CD4-positive, alpha-beta T cell treated with Interleukin-21 for 1 hour (primary cell): ENCODE measurements around the gene MEGF6.
A peak's percentile ranks its signal among the peaks of the same experiment; 100 is the strongest.

Experiments used
- DNase-seq: peaks from one replicate; pipeline ENCODE4 v3.0.0-alpha.2; 2020

The MEGF6 gene

GRCh38 chr1:3453891-3454810 lies 157.2 kb downstream of the MEGF6 start, which contains the start of gene ARHGEF16:
TSS of gene ARHGEF16 (plus strand) at chr1:3454665. CDS start at chr1:3463085, 8,420 bp downstream.
- DNase-seq, result peak; percentile 36

GRCh38 chr1:3453203-3453761 lies 158.0 kb downstream of the MEGF6 start:
- peak; percentile 75 for DNase-seq

- no peak for DNase-seq
These were observed 158.5 kb downstream of the MEGF6 start for GRCh38 chr1:3452866-3453175.

- no peak for DNase-seq
These were observed 159.1 kb downstream of the MEGF6 start for GRCh38 chr1:3451994-3452865.

GRCh38 chr1:3450983-3451382 lies 160.3 kb downstream of the MEGF6 start:
- DNase-seq, result no peak

GRCh38 chr1:3450202-3450863 lies 161.0 kb downstream of the MEGF6 start:
- DNase-seq, result no peak

GRCh38 chr1:3444736-3445135 lies 166.6 kb downstream of the MEGF6 start:
- no peak for DNase-seq

GRCh38 chr1:3444298-3444697 lies 167.0 kb downstream of the MEGF6 start:
- DNase-seq, result no peak

- DNase-seq, result no peak
These were observed 167.5 kb downstream of the MEGF6 start for GRCh38 chr1:3443807-3444206.

GRCh38 chr1:3442901-3443300 lies 168.4 kb downstream of the MEGF6 start:
- no peak for DNase-seq

- no peak for DNase-seq
These were observed 169.0 kb downstream of the MEGF6 start for GRCh38 chr1:3442331-3442730.

GRCh38 chr1:3441880-3442279 lies 169.4 kb downstream of the MEGF6 start:
- no peak for DNase-seq

GRCh38 chr1:3441410-3441847 lies 169.9 kb downstream of the MEGF6 start:
- no peak for DNase-seq

- no peak for DNase-seq
These were observed 170.4 kb downstream of the MEGF6 start for GRCh38 chr1:3440711-3441409.

- no peak for DNase-seq
These were observed 171.0 kb downstream of the MEGF6 start for GRCh38 chr1:3440300-3440681.
